ENCODE results near the gene SLC52A3. TPM values are rescaled to one million over a fixed set of nuclear protein-coding genes. Genes with fewer than 3 reads are reported as not detected.

SLC52A3 gene
- total RNA-seq, 2 experiments from 2014 or later, result not detected

DNA sequence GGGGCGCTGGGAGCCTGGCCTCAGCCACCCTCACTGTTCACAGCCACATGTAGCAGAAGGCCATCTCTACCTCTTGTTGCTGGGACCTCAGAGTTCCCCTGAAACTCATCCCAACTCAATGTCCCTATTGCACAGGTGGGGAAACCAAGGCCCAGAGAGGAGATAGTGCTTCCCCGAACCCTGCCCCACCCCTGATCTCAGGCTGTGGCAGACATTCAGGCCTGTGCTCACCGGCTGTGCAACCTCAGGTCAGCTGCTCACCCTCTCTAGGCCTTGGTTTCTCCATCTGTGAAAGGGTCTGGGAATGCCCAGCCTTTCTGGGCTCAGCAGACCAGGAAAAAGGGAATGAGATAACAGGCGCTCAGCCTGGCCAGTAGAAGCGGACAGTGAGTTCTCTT lies 6.4 kb upstream of the SLC52A3 start:
- intact Hi-C loops (cut with micrococcal nuclease), result no loop called here
- Mint-ChIP-seq H3K9me3 (no peaks in the 10 kb centered on the region), H3K36me3 (ENCODE audit: low read depth) (no peaks in the 10 kb centered on the region), H3K27ac (no peak overlapping the region), H3K4me3 (no peak overlapping the region), H3K27me3 (peaks cover 12% of the 10 kb centered on the region), H3K4me1 (ENCODE audit: low read depth) (no peaks in the 10 kb centered on the region)
- TF ChIP-seq, protein P1, sequence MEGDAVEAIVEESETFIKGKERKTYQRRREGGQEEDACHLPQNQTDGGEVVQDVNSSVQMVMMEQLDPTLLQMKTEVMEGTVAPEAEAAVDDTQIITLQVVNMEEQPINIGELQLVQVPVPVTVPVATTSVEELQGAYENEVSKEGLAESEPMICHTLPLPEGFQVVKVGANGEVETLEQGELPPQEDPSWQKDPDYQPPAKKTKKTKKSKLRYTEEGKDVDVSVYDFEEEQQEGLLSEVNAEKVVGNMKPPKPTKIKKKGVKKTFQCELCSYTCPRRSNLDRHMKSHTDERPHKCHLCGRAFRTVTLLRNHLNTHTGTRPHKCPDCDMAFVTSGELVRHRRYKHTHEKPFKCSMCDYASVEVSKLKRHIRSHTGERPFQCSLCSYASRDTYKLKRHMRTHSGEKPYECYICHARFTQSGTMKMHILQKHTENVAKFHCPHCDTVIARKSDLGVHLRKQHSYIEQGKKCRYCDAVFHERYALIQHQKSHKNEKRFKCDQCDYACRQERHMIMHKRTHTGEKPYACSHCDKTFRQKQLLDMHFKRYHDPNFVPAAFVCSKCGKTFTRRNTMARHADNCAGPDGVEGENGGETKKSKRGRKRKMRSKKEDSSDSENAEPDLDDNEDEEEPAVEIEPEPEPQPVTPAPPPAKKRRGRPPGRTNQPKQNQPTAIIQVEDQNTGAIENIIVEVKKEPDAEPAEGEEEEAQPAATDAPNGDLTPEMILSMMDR (IDR thresholded peaks at IDR 0.05), result no peak
- DNase-seq (no peak), ATAC-seq (no peak)
- POLR2A ChIA-PET, result no interaction called here
- CTCF ChIA-PET, result interaction anchor here (2.7 kb wide), 1 partner anchor 35 kb away, joined by 10 read pairs; no protein-coding TSS in a partner anchor

DNA sequence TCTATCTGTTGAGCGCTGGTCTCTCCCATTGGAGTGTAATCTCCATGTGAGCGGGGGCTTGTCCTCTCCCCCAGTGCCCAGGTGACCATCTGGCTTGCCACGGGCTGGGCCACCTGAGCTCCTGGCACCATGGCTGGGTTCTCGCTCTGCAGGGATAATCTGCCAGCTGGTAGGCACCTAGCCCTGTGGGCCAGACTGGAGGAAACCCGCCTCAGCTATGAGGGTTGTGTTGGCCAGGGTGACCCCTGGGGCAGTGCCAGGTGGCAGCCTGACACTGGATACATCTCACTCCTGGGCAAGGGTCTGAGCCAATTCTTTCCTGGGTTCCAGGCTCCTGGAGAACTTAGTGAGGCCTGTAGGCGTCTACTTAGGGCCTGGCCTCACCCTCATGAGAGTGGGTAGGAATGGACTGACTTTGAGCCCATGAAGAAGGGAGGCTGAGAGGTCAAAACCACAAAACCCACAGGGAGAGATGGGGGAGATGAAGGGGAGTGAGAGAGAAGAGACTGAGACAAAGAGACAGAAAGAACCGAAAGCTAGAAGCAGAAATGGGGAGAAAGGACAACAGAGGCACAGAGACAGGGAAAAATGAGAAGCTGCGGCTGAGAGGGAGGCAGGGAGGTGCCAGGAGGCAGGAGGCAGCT lies 5.8 kb upstream of the SLC52A3 start:
- no peaks in the 10 kb centered on the region for H3K36me3 Mint-ChIP-seq (ENCODE audit: low read depth)
- ChIA-PET POLR2A (no interaction called here), CTCF (interaction anchor here (1.4 to 2.7 kb wide), 2 partner anchors 35 to 199 kb away, joined by 4 to 10 read pairs; no protein-coding TSS in a partner anchor)
- peaks cover 12% of the 10 kb centered on the region for H3K27me3 Mint-ChIP-seq
- no peak overlapping the region for H3K4me3 Mint-ChIP-seq
- TF ChIP-seq, protein P1 (IDR thresholded peaks at IDR 0.05), result no peak
- H3K9me3 Mint-ChIP-seq, result no peaks in the 10 kb centered on the region
- no peaks in the 10 kb centered on the region for H3K4me1 Mint-ChIP-seq (ENCODE audit: low read depth)
- DNase-seq (no peak), ATAC-seq (no peak)
- intact Hi-C loops (cut with micrococcal nuclease), result no loop called here
- H3K27ac Mint-ChIP-seq, result no peak overlapping the region

GRCh38 chr20:772806-773205 lies 4.5 kb upstream of the SLC52A3 start:
- DNase-seq, result no peak
- TF ChIP-seq, protein P1 (IDR thresholded peaks at IDR 0.05), result no peak
- Mint-ChIP-seq H3K4me3 (no peak overlapping the region), H3K36me3 (ENCODE audit: low read depth) (no peaks in the 10 kb centered on the region), H3K27me3 (peaks cover 12% of the 10 kb centered on the region), H3K4me1 (ENCODE audit: low read depth) (no peaks in the 10 kb centered on the region), H3K27ac (no peak overlapping the region), H3K9me3 (no peaks in the 10 kb centered on the region)
- no peak for ATAC-seq
- ChIA-PET CTCF (interaction anchor here (1.4 to 1.6 kb wide), 2 partner anchors 12 to 200 kb away, joined by 4 read pairs; no protein-coding TSS in a partner anchor), POLR2A (no interaction called here)
- intact Hi-C loops (cut with micrococcal nuclease), result no loop called here

DNA sequence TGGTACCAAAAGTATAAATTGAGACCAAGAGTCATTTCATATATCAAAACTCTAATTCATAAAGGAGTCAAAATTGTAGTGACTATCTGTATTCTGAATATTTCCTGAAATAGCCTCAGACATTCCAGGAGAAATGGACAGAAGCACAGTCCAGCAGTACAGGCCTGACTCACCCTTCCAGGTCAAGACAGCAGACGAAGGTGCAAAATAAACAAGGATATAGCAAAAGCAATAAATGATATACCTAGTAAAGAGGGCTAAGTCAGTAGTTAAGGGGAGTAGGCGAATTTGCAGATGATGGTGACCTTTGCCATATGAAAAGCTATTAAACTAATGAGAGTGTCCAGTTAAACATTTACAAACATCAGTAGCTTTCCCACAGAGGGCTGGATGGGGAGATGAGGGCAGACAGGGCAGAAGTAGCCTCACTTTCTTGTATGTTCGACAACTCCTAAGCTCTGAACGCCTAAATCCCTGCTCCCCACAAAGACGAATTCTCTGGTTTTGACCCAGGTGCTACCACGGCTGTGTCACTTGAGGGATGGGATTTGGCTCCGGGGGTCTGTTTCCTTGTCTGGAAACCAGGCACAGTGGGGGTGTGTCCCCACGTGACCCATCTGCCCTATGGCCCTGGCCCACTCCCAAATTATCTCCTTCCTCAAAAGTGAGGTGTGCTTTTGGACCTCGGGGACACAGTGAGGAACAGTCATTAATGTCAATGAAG lies 3.6 kb upstream of the SLC52A3 start:
- DNase-seq (no peak), ATAC-seq (no peak)
- Mint-ChIP-seq H3K4me1 (ENCODE audit: low read depth) (no peaks in the 10 kb centered on the region), H3K27ac (no peak overlapping the region), H3K36me3 (ENCODE audit: low read depth) (no peaks in the 10 kb centered on the region), H3K27me3 (peaks cover 12% of the 10 kb centered on the region), H3K4me3 (no peak overlapping the region), H3K9me3 (no peaks in the 10 kb centered on the region)
- intact Hi-C loops (cut with micrococcal nuclease), result no loop called here
- ChIA-PET CTCF (interaction anchor here (1.6 kb wide), 1 partner anchor 11 kb away, joined by 4 read pairs; no protein-coding TSS in a partner anchor), POLR2A (no interaction called here)
- TF ChIP-seq, protein P1 (IDR thresholded peaks at IDR 0.05), result no peak

DNA sequence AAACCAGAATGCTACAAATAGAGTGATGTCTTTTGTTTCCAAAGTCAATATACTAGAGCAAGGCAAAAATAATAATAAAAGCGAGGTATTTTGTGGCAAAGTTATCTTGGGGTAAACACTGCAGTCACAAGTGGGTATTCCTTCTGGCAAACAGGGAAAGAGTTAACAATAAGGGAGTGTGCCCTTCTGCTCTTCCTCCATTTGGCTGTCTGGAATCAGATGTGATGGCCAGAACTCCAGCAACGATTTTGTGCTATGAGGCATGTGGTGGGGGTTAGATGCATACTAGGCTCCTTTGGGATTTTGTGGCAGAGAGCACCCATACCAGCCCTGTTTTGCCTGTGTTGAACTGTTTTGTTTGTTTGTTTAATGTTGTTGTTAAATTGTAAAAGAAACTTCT lies 2.4 kb upstream of the SLC52A3 start:
- Mint-ChIP-seq H3K27ac (no peak overlapping the region), H3K4me3 (no peak overlapping the region), H3K27me3 (peaks cover 12% of the 10 kb centered on the region), H3K4me1 (ENCODE audit: low read depth) (no peaks in the 10 kb centered on the region), H3K36me3 (ENCODE audit: low read depth) (no peaks in the 10 kb centered on the region), H3K9me3 (no peaks in the 10 kb centered on the region)
- ChIA-PET POLR2A (no interaction called here), CTCF (no interaction called here)
- no peak for ATAC-seq
- intact Hi-C loops (cut with micrococcal nuclease), result no loop called here
- DNase-seq, result no peak
- TF ChIP-seq, protein P1 (IDR thresholded peaks at IDR 0.05), result no peak
